Fibroblast of villous mesenchyme (primary cell): ENCODE results near the gene PAX8. TPM values are rescaled to one million over a fixed set of nuclear protein-coding genes. Genes with fewer than 3 reads are reported as not detected.

ENCODE experiments used
- DNase-seq: peaks from one replicate; pipeline ENCODE4 v3.0.0-alpha.2; 2010; ENCODE audit warnings: low read depth
- H3K4me3 ChIP-seq: 2 replicates; pipeline ENCODE4 v1.5.1; 2011; ENCODE audit warnings: low read depth, mild to moderate bottlenecking, low read length
- CTCF ChIP-seq: IDR thresholded peaks from 2 replicates; pipeline ENCODE4 v1.5.1; 2012; ENCODE audit warnings: low read depth, mild to moderate bottlenecking, low read length; ENCODE audit not compliant: insufficient read depth
- total RNA-seq: library from RNA; depleted of rRNA; stranded (reverse); fragments of >200 nt; gene quantifications from 2 replicates; pipeline ENCODE4 v1.2.3, GENCODE V29; 2012

The PAX8 gene
- total RNA-seq, 1 donor: 1.3 TPM

- H3K4me3 ChIP-seq: no peak overlapping the region
- no peak for DNase-seq
- no peak for TF ChIP-seq CTCF
Measured at GRCh38 chr2:113216891-113217454, 61.7 kb downstream of the PAX8 start.

GRCh38 chr2:113216321-113216720, 62.4 kb downstream of the PAX8 start:
- H3K4me3 ChIP-seq: no peak overlapping the region
- TF ChIP-seq CTCF: no peak
- no peak for DNase-seq

- H3K4me3 ChIP-seq: no peak overlapping the region
- DNase-seq: no peak
- no peak for TF ChIP-seq CTCF
Measured at GRCh38 chr2:113215056-113215455, 63.7 kb downstream of the PAX8 start.

GRCh38 chr2:113214141-113214540, 64.6 kb downstream of the PAX8 start:
- H3K4me3 ChIP-seq: no peak overlapping the region
- no peak for DNase-seq
- no peak for TF ChIP-seq CTCF

- no peak overlapping the region for H3K4me3 ChIP-seq
- no peak for DNase-seq
- no peak for TF ChIP-seq CTCF
Measured at GRCh38 chr2:113213061-113213930, 65.4 kb downstream of the PAX8 start.

GRCh38 chr2:113212245-113213060, 66.3 kb downstream of the PAX8 start:
- H3K4me3 ChIP-seq: no peak overlapping the region
- peak; percentile 56 for DNase-seq
- TF ChIP-seq CTCF: no peak
